Pancreas (tissue), 10 donors: ENCODE data around the gene PCDHA9. TPM values are rescaled to one million over a fixed set of nuclear protein-coding genes. Genes with fewer than 3 reads are reported as not detected.
"Not testable (repeated sequence)": the region's sequence is repeated elsewhere in the genome, so short reads cannot be mapped to it uniquely, and the experiment has no call there.

Experiments used
- ATAC-seq, 4 donors: fragments of 200-7000 bp; cut with Tn5 transposase; one replicate each; pipeline versions ENCODE4 v1.8.0 to v1.9.1; 2020; ENCODE audit warnings: mild to moderate bottlenecking in 4 of 4, moderate library complexity in 4 of 4
- DNase-seq, 6 donors: peaks; one replicate each; pipeline ENCODE4 v3.0.0-alpha.2; 2020
- FAIRE-seq: peaks from 2 replicates; lab custom pipeline; 2012; peaks lifted over from hg19 to GRCh38; lab: Jason Lieb, UNC
- H3K27ac ChIP-seq, 4 donors: fragments of 200-600 bp; sonication (generic); 1 replicate in 3 of 4; 2 replicates in 1 of 4; pipeline versions ENCODE4 v1.5.0 to v1.8.0; 2020
- H3K27me3 ChIP-seq, 4 donors: fragments of 200-600 bp; one replicate each; pipeline ENCODE4 v1.8.0; 2021
- H3K36me3 ChIP-seq, 3 donors: fragments of 200-600 bp; sonication (generic) in 1 of 3; one replicate each; pipeline versions ENCODE4 v1.5.0 to v1.8.0; 2020 to 2021
- H3K4me1 ChIP-seq, 3 donors: fragments of 200-600 bp; one replicate each; pipeline ENCODE4 v1.8.0; 2021
- H3K4me3 ChIP-seq, 4 donors: fragments of 200-600 bp; sonication (generic) in 2 of 4; one replicate each; pipeline versions ENCODE4 v1.5.0 to v1.8.0; 2020 to 2021
- H3K9me3 ChIP-seq, 4 donors: fragments of 200-600 bp; one replicate each; pipeline ENCODE4 v1.8.0; 2021
- whole genome bisulfite sequencing, 2 donors: extraction: QIAGEN DNeasy Blood & Tissue Kit; methylation state at CpG; one replicate each; pipeline ENCODE4 v1.1.7; 2013; 5-methylcytosine and 5-hydroxymethylcytosine counted together
- intact Hi-C, 3 donors: fragments of 100-400 bp; cut with DNase I; formaldehyde crosslinking; loops; one replicate each; pipeline versions ENCODE4 v1.11.1 to v1.14.2; 2022
- polyA plus RNA-seq, 2 donors: library from polyadenylated mRNA; stranded (reverse); fragments of 200-250 nt; gene quantifications; one replicate each; pipeline ENCODE4 v1.2.3, GENCODE V29; 2013
- total RNA-seq, 6 donors: library from RNA; stranded (reverse); fragmentation: NEBNext Ultra II Directional in 4 of 6; extraction: Animal tissue kit (Norgen Biotek cat#: 25700) in 4 of 6; gene quantifications; one replicate each; pipeline versions ENCODE4 v1.2.1 to v1.2.4, GENCODE V29; 2021 to 2023
- TF ChIP-seq, protein P1 (sequence below), 4 donors: fragments of 200-600 bp; sonication (generic) in 3 of 4; IDR thresholded peaks; one replicate each; pipeline versions ENCODE4 v1.5.0 to v1.8.0; 2021; ENCODE audit warnings: antibody characterized with exemption in 4 of 4
- donor health status: healthy with polysubstance abuse.
- donor health status: DM: no; HTN: no; CAD: no; lungs with moderate emphysema.
- donor health status: DM: no; HTN: no; CAD: no.
- donor health status: control.
- donor health status: control.
- donor health status: Bipolar disorder and iron deficiency.
- donor health status: DM: yes; HTN: yes; CAD: no.
- donor health status: DM: no; HTN: no; CAD: no.
- donor health status: DM: no; HTN: no; CAD: no.
- donor health status: DM: yes; HTN: yes; CAD: no.

Gene PCDHA9
- total and polyA plus RNA-seq, 8 donors, result 0.12 to 0.55 (median 0.22) TPM; not detected in 1

DNA sequence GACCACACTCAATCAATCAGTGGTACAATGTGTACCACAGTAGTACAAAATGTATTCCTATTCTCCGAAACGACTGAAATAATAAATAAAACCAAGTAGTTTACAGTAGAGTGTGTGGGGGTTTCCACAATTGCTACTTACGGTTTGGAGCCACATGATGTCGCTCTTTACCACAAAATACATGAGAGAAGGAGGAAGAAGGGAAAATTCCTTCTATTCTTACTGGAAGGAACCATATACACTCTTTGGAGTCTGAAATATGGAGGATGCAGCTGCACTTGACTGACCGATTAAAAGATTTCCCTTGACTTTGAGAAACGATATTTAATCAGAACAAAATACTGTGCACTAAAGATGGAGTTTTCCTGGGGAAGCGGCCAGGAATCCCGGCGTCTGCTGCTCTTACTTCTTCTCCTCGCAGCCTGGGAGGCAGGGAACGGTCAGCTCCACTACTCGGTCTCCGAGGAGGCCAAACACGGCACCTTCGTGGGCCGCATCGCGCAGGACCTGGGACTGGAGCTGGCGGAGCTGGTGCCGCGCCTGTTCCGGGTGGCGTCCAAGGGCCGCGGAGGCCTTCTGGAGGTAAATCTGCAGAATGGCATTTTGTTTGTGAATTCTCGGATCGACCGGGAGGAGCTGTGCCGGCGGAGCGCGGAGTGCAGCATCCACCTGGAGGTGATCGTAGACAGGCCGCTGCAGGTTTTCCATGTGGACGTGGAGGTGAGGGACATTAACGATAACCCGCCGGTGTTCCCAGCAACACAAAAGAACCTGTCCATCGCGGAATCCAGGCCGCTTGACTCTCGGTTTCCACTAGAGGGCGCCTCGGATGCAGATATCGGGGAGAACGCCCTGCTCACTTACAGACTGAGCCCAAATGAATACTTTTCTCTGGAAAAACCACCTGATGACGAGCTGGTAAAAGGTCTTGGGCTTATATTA, 41.1 kb upstream of the PCDHA9 start, which contains the start of gene PCDHA4:
Gene PCDHA4, plus strand, starts transcription at position 235 of the 942 bp plus-strand sequence.
- H3K36me3 ChIP-seq, result no peaks in the 10 kb centered on the region
- H3K27ac ChIP-seq, result peak within 1 kb of the TSS in 1 of 4 donors; percentile 39
- DNase-seq (peak in 4 of 6 donors; percentile 22 to 68 (median 61)), FAIRE-seq (no peak), ATAC-seq (peak; percentile 77 to 97 (median 94))
- no peaks in the 10 kb centered on the region for H3K4me1 ChIP-seq
- H3K4me3 ChIP-seq, result peak within 1 kb of the TSS in 3 of 4 donors; percentile 7 to 31 (median 28)
- intact Hi-C loops, result no loop called here
- H3K9me3 ChIP-seq, result peaks cover 0 to 8% (median 0%) of the 10 kb centered on the region in 4 donors
- TF ChIP-seq, protein P1, sequence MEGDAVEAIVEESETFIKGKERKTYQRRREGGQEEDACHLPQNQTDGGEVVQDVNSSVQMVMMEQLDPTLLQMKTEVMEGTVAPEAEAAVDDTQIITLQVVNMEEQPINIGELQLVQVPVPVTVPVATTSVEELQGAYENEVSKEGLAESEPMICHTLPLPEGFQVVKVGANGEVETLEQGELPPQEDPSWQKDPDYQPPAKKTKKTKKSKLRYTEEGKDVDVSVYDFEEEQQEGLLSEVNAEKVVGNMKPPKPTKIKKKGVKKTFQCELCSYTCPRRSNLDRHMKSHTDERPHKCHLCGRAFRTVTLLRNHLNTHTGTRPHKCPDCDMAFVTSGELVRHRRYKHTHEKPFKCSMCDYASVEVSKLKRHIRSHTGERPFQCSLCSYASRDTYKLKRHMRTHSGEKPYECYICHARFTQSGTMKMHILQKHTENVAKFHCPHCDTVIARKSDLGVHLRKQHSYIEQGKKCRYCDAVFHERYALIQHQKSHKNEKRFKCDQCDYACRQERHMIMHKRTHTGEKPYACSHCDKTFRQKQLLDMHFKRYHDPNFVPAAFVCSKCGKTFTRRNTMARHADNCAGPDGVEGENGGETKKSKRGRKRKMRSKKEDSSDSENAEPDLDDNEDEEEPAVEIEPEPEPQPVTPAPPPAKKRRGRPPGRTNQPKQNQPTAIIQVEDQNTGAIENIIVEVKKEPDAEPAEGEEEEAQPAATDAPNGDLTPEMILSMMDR (IDR thresholded peaks at IDR 0.05), result peak in 2 of 4 donors; percentile 22 to 37
- peaks cover 0 to 8% (median 0%) of the 10 kb centered on the region in 4 donors for H3K27me3 ChIP-seq
- WGBS, 2 donors, result 11 to 12% methylated on average over 34 to 41 of the region's 47 CpGs

DNA sequence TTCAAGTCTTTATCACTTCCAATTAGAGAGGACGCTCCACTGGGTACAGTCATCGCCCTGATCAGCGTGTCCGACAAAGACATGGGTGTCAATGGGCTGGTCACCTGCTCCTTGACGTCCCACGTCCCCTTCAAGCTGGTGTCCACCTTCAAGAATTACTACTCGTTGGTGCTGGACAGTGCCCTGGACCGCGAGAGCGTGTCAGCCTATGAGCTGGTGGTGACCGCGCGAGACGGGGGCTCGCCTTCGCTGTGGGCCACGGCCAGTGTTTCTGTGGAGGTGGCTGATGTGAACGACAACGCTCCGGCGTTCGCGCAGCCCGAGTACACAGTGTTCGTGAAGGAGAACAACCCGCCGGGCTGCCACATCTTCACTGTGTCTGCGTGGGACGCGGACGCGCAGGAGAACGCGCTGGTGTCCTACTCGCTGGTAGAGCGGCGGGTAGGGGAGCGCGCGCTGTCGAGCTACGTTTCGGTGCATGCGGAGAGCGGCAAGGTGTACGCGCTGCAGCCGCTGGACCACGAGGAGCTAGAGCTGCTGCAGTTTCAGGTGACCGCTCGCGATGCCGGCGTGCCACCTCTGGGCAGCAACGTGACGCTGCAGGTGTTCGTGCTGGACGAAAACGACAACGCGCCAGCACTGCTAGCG, 39.8 kb upstream of the PCDHA9 start:
- intact Hi-C loops, H3K27ac ChIP-seq, FAIRE-seq, H3K27me3 ChIP-seq, H3K4me1 ChIP-seq, ATAC-seq, H3K4me3 ChIP-seq, H3K36me3 ChIP-seq, H3K9me3 ChIP-seq: not testable (repeated sequence)
- peak in 2 of 6 donors; percentile 40 to 41 for DNase-seq
- 53 to 57% methylated on average over 59 to 62 of the region's 62 CpGs for WGBS, 2 donors

DNA sequence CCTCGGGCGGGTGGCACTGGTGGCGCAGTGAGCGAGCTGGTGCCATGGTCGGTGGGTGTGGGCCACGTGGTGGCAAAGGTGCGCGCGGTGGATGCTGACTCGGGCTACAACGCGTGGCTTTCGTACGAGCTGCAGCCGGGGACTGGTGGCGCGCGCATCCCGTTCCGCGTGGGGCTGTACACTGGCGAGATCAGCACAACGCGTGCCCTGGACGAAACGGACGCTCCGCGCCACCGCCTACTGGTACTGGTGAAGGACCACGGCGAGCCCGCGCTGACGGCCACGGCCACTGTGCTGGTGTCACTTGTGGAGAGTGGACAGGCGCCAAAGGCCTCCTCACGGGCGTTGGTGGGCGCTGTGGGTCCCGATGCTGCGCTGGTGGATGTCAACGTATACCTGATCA, 39.3 kb upstream of the PCDHA9 start:
- peak in 2 of 6 donors; percentile 48 to 65 for DNase-seq

DNA sequence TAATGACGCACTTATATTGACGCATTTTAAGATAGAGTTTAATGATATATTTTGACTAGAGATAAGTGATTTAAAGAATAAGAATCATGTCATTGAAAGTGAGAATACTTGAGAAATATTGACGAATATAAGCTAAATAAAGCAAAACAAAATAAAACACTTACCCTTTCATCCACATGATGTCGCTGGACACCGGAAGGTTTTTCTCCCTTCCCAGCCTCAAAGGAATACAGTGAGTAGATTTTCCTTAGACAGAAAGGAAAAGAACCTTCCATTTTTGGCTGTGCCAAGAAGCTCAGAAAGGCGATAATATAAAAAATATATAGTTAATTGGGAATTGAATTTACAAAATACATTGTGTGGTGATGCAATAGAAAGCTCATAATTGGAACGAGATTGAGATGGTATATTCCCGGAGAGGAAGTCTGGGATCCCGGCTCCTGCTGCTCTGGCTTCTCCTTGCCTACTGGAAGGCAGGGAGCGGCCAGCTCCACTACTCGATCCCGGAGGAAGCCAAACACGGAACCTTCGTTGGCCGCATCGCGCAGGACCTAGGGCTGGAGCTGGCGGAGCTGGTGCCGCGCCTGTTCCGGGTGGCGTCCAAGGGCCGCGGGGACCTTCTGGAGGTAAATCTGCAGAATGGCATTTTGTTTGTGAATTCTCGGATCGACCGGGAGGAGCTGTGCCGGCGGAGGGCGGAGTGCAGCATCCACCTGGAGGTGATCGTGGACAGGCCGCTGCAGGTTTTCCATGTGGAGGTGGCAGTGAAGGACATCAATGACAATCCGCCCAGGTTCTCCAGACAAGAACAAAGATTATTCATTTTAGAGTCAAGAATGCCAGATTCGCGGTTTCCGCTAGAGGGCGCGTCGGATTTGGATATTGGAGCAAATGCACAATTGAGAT, 26.6 kb upstream of the PCDHA9 start, which contains the start of gene PCDHA5:
Gene PCDHA5, plus strand, starts transcription at position 239 of the 906 bp plus-strand sequence.
- H3K27me3 ChIP-seq, result no peaks in the 10 kb centered on the region
- TF ChIP-seq, protein P1 (IDR thresholded peaks at IDR 0.05), result peak in 1 of 4 donors; percentile 17
- no peaks in the 10 kb centered on the region for H3K36me3 ChIP-seq
- no peak within 1 kb of the TSS for H3K4me3 ChIP-seq
- no peaks in the 10 kb centered on the region for H3K4me1 ChIP-seq
- intact Hi-C loops, result no loop called here
- ATAC-seq, result no peak
- peak in 1 of 6 donors; percentile 62 for DNase-seq
- no peaks in the 10 kb centered on the region for H3K9me3 ChIP-seq
- FAIRE-seq, result no peak
- no peak within 1 kb of the TSS for H3K27ac ChIP-seq
- WGBS, 2 donors, result 24 to 28% methylated on average over 39 of the region's 39 CpGs

More for the DNA sequence above, 39.3 kb upstream of the PCDHA9 start:
- Histone ChIP-seq H3K36me3 (no peaks in the 10 kb centered on the region), H3K4me1 (no peaks in the 10 kb centered on the region), H3K9me3 (peaks cover 0 to 6% (median 0%) of the 10 kb centered on the region in 4 donors), H3K4me3 (no peak overlapping the region), H3K27ac (no peak overlapping the region), H3K27me3 (peaks cover 0 to 8% (median 0%) of the 10 kb centered on the region in 4 donors)
- TF ChIP-seq, protein P1 (IDR thresholded peaks at IDR 0.05), result no peak
- intact Hi-C loops, result no loop called here
- no peak for FAIRE-seq
- 55 to 57% methylated on average over 43 of the region's 43 CpGs for WGBS, 2 donors
- ATAC-seq, result no peak
